HFFc6 (cell line): ENCODE data around the gene TAPBP. TPM values are rescaled to one million over a fixed set of nuclear protein-coding genes. Genes with fewer than 3 reads are reported as not detected.
A peak's percentile ranks its signal among the peaks of the same experiment; 100 is the strongest.

ENCODE experiments used
- DNase-seq: peaks from one replicate; pipeline ENCODE4 v3.0.0-alpha.2; 2018
- H3K27ac Mint-ChIP-seq: 2 replicates; pipeline ENCODE4 v1.8.0; 2020; ENCODE audit warnings: mild to moderate bottlenecking, mixed read lengths
- H3K27me3 Mint-ChIP-seq: 2 replicates; pipeline ENCODE4 v1.8.0; 2021; ENCODE audit warnings: mild to moderate bottlenecking, moderate library complexity, mixed read lengths; ENCODE audit not compliant: insufficient read depth
- H3K36me3 Mint-ChIP-seq: 2 replicates; pipeline ENCODE4 v1.8.0; 2021; ENCODE audit warnings: low read depth, mixed read lengths
- H3K4me1 Mint-ChIP-seq: 2 replicates; pipeline ENCODE4 v1.8.0; 2020; ENCODE audit warnings: low read depth, mixed read lengths
- H3K4me3 Mint-ChIP-seq: 2 replicates; pipeline ENCODE4 v1.8.0; 2020; ENCODE audit warnings: mild to moderate bottlenecking, moderate library complexity, mixed read lengths
- H3K9me3 Mint-ChIP-seq: 2 replicates; pipeline ENCODE4 v1.8.0; 2020; ENCODE audit warnings: mild to moderate bottlenecking, mixed read lengths
- CTCF ChIP-seq: fragments of 200-600 bp; sonication (generic); IDR thresholded peaks from 2 replicates; pipeline ENCODE4 v1.5.0; 2021; ENCODE audit warnings: antibody characterized with exemption, mild to moderate bottlenecking
- total RNA-seq, 6 experiments: library from RNA; stranded (reverse); fragmentation: NEBNext Ultra II Directional; extraction: Animal tissue kit (Norgen Biotek cat#: 25700); gene quantifications; 2 replicates in 1 of 6; 3 replicates in 5 of 6; pipeline ENCODE4 v1.2.3, GENCODE V29; 2021

TAPBP gene
- total RNA-seq, 6 experiments from 2014 or later: 88.7 to 118 (median 104) TPM

GRCh38 chr6:33316603-33317418 is 2.9 kb upstream of the TAPBP start:
- TF ChIP-seq CTCF: no peak
- Mint-ChIP-seq H3K9me3 (no peaks in the 10 kb centered on the region), H3K4me3 (peak overlapping the region; percentile 92), H3K4me1 (peaks cover 69% of the 10 kb centered on the region), H3K27ac (peak overlapping the region; percentile 72), H3K36me3 (peaks cover 46% of the 10 kb centered on the region), H3K27me3 (peaks cover 6% of the 10 kb centered on the region)
- no peak for DNase-seq

GRCh38 chr6:33315793-33316602 is 2.1 kb upstream of the TAPBP start:
- peaks cover 6% of the 10 kb centered on the region for H3K27me3 Mint-ChIP-seq
- H3K4me1 Mint-ChIP-seq: peaks cover 64% of the 10 kb centered on the region
- no peak for TF ChIP-seq CTCF
- peaks cover 42% of the 10 kb centered on the region for H3K36me3 Mint-ChIP-seq
- DNase-seq: no peak
- peak overlapping the region; percentile 98; the same call in 1 of the 2 replicates for H3K27ac Mint-ChIP-seq
- no peaks in the 10 kb centered on the region for H3K9me3 Mint-ChIP-seq
- H3K4me3 Mint-ChIP-seq: peak overlapping the region; percentile 92

- Mint-ChIP-seq H3K9me3 (no peaks in the 10 kb centered on the region), H3K36me3 (peaks cover 33% of the 10 kb centered on the region), H3K27me3 (peaks cover 6% of the 10 kb centered on the region), H3K4me3 (peak overlapping the region; percentile 98), H3K27ac (peak overlapping the region; percentile 98), H3K4me1 (peaks cover 56% of the 10 kb centered on the region)
- no peak for DNase-seq
- TF ChIP-seq CTCF: no peak
Observed at GRCh38 chr6:33314943-33315792, 1.3 kb upstream of the TAPBP start.

- peaks cover 50% of the 10 kb centered on the region for H3K4me1 Mint-ChIP-seq
- H3K27ac Mint-ChIP-seq: peak overlapping the region; percentile 98
- peaks cover 5% of the 10 kb centered on the region for H3K27me3 Mint-ChIP-seq
- TF ChIP-seq CTCF: no peak
- DNase-seq: peak; percentile 77
- H3K4me3 Mint-ChIP-seq: peak overlapping the region; percentile 98
- no peaks in the 10 kb centered on the region for H3K9me3 Mint-ChIP-seq
- H3K36me3 Mint-ChIP-seq: peaks cover 27% of the 10 kb centered on the region
Observed at GRCh38 chr6:33314515-33314942, 651 bp upstream of the TAPBP start.

- no peaks in the 10 kb centered on the region for H3K9me3 Mint-ChIP-seq
- peak overlapping the region; percentile 98 for H3K4me3 Mint-ChIP-seq
- H3K27me3 Mint-ChIP-seq: peaks cover 5% of the 10 kb centered on the region
- no peak for DNase-seq
- TF ChIP-seq CTCF: no peak
- H3K27ac Mint-ChIP-seq: peak overlapping the region; percentile 98
- H3K4me1 Mint-ChIP-seq: peaks cover 43% of the 10 kb centered on the region
- peaks cover 19% of the 10 kb centered on the region for H3K36me3 Mint-ChIP-seq
Observed at GRCh38 chr6:33313105-33313708, 671 bp downstream of the TAPBP start.
